Measurements from ENCODE around the gene C3orf49.

The C3orf49 gene

DNA sequence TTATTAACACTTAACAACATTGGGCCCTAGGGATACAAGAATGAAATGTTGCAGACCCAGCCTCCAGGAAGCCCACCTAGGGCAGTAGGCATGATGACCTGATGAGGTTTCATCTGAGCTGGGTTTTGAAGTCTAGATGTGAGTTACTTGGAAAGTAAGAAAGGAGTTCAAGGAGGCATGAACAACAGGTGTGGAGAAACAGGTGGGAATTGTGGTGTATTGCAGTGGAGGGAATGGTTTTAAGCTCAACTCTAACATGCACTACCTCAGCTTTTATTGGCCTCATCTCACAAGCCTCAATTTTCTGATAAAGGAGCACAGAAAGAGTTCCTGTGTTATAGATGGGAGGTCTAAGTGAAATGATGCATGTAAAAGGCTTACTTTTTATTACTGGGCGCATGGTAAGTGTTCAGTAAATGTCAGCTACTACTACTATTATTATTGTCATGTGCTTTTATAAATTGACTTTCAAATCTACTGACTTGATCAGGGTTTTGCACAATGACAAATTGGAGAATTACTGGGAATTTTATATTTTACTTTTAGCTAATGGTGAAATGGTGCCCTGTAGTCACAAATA is 73.8 kb downstream of the C3orf49 start:
- H3K36me3 Mint-ChIP-seq, result peaks cover 16% of the 10 kb centered on the region
- H3K9me3 Mint-ChIP-seq, result no peaks in the 10 kb centered on the region
- H3K27ac Mint-ChIP-seq, result no peak overlapping the region
- no peak overlapping the region for H3K4me3 Mint-ChIP-seq
- no peaks in the 10 kb centered on the region for H3K27me3 Mint-ChIP-seq
- H3K4me1 Mint-ChIP-seq, result peaks cover 46% of the 10 kb centered on the region
- no peak for ATAC-seq

- Mint-ChIP-seq H3K27me3 (no peaks in the 10 kb centered on the region), H3K4me3 (no peak overlapping the region), H3K9me3 (no peaks in the 10 kb centered on the region), H3K27ac (peak overlapping the region; percentile 28), H3K36me3 (peaks cover 26% of the 10 kb centered on the region), H3K4me1 (peaks cover 46% of the 10 kb centered on the region)
- no peak for ATAC-seq
These were observed 76.5 kb downstream of the C3orf49 start for GRCh38 chr3:63895422-63896189.

- peak overlapping the region; percentile 61 for H3K27ac Mint-ChIP-seq
- peaks cover 29% of the 10 kb centered on the region for H3K36me3 Mint-ChIP-seq
- no peaks in the 10 kb centered on the region for H3K27me3 Mint-ChIP-seq
- peaks cover 46% of the 10 kb centered on the region for H3K4me1 Mint-ChIP-seq
- no peaks in the 10 kb centered on the region for H3K9me3 Mint-ChIP-seq
- H3K4me3 Mint-ChIP-seq, result no peak overlapping the region
- ATAC-seq, result no peak
These were observed 77.4 kb downstream of the C3orf49 start for GRCh38 chr3:63896332-63897030.

Measured in stimulated activated memory B cell treated with anti-CD40 and anti-IgM and Interleukin-4, amounts not matched to agents 10 μg/mL and 1 μg/mL and 100 μg/mL, for 72 hours (primary cell).